Epithelial cell of esophagus (primary cell): Measurements from ENCODE around the gene BCAT1.

ENCODE experiments used
- DNase-seq: peaks from one replicate; pipeline ENCODE4 v3.0.0; 2010; ENCODE audit warnings: low read depth
- H3K4me3 ChIP-seq: 2 replicates; pipeline ENCODE4 v1.5.1; 2011; ENCODE audit warnings: mild to moderate bottlenecking, low read length, control low read depth
- TF ChIP-seq, protein P1 (sequence below): IDR thresholded peaks from 2 replicates; pipeline ENCODE4 v1.5.1; 2011; ENCODE audit warnings: low read depth, mild to moderate bottlenecking, low read length, control low read depth, inconsistent platforms; ENCODE audit not compliant: insufficient read depth; ENCODE audit errors: missing control alignments

The BCAT1 gene

DNA sequence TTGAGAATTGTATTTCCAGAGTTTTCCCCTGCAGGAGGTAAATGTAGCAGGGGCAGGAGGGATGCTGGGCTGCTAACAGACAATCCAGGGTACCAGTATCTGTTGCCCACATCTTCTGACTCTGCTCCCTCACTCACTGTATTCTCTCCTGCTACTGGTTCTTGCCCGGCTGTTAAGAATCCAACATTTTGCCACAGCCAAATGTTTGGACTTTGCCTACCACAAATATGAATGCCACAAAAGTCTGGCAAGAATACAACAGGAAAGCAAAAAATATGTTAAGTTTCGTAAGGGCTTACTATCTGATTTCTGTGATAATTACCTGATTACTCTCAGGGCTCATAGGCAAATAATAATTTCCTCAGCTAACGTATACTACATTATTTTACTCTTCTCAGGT is 160.0 kb downstream of the BCAT1 start:
- TF ChIP-seq, protein P1, sequence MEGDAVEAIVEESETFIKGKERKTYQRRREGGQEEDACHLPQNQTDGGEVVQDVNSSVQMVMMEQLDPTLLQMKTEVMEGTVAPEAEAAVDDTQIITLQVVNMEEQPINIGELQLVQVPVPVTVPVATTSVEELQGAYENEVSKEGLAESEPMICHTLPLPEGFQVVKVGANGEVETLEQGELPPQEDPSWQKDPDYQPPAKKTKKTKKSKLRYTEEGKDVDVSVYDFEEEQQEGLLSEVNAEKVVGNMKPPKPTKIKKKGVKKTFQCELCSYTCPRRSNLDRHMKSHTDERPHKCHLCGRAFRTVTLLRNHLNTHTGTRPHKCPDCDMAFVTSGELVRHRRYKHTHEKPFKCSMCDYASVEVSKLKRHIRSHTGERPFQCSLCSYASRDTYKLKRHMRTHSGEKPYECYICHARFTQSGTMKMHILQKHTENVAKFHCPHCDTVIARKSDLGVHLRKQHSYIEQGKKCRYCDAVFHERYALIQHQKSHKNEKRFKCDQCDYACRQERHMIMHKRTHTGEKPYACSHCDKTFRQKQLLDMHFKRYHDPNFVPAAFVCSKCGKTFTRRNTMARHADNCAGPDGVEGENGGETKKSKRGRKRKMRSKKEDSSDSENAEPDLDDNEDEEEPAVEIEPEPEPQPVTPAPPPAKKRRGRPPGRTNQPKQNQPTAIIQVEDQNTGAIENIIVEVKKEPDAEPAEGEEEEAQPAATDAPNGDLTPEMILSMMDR: no peak
- no peak for DNase-seq
- H3K4me3 ChIP-seq: no peak overlapping the region

GRCh38 chr12:24780697-24781368 is 168.1 kb downstream of the BCAT1 start:
- TF ChIP-seq, protein P1: peak; percentile 50
- H3K4me3 ChIP-seq: no peak overlapping the region
- DNase-seq: peak; percentile 29

DNA sequence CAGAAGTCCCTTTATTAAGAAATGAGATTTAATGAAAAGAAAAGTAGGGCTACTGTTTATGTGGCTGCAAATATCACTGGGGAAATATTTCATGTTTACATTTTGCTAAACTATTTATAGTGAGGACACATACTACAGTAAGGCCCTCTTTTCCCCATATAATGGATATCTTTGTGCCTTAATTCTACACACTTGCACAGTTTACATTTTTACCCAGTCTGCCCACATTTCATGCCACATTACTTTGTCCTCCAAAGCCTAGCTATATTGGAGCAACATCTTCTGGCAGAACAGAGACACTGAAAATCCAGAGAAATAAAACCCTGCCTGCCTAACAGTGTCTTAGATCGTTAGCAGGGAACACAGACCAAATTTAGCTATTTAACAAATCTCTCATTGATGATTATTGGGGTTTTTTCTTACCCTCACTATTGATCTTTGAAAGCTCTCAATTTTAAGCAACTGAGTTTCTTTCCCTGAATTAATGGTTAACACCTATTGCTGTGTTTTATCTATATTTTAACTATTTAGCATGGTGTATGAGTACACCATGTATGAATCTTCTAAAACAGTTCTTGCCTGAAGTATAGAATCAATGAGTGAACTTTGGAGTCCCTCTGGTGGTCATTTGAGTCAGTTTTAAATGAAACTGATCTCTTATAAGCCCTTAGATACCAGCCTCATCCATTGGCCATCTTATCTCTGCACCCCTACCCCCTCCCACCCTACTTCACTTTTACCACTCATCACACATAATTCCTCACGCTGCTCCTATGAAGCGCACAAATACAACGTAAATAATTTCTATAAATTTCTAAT is 170.2 kb downstream of the BCAT1 start:
- TF ChIP-seq, protein P1: peak; percentile 45

DNA sequence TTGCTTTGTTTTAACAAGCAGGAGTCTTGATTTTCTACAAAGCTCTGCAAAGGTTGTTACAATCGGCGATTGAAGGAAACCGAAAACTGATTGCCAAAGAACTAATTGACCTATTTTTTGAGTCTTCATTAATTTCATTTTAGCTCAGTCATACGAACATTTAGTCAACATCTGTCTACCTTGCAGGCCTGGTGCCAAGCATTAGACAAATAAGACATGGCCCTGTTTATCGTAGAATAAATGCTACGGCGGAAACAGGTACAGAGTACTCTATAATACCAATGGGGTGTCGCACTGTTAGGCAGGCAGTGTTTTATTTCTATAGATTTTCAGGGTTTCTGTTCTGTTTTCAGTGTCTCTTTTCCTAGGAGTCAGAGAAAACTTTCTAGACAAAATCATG is 171.5 kb downstream of the BCAT1 start:
- TF ChIP-seq, protein P1: no peak
- no peak for DNase-seq
- H3K4me3 ChIP-seq: no peak overlapping the region

More for the DNA sequence above, 170.2 kb downstream of the BCAT1 start:
- no peak overlapping the region for H3K4me3 ChIP-seq
- peak; percentile 67 for DNase-seq

GRCh38 chr12:24776861-24777260 is 172.0 kb downstream of the BCAT1 start:
- TF ChIP-seq, protein P1: no peak
- H3K4me3 ChIP-seq: no peak overlapping the region
- DNase-seq: no peak

DNA sequence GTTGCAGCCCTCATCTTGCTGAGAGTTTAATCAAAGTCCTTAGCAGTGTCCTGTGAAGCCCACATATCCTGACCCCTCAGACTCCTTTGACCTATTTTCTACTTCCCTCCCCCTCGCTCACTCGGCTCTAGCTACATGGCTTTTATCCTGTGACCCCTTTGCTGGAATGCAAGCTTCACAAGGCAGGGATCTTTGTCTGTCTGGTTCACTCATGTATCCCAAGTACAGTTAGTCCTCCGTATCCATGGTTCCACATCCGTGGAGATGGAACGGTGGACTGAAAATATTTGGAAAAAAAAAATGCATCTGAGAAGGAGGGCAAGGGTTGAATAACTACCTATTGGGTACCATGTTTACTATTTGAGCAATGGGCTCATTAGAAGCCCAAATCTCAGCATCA is 173.8 kb downstream of the BCAT1 start:
- TF ChIP-seq, protein P1: no peak
- H3K4me3 ChIP-seq: no peak overlapping the region
- DNase-seq: no peak
